Effector memory CD8-positive, alpha-beta T cell (primary cell): ENCODE measurements around the gene BCL7C.
"Not testable (repeated sequence)": the region's sequence is repeated elsewhere in the genome, so short reads cannot be mapped to it uniquely, and the experiment has no call there.

Source experiments
- ATAC-seq: fragments of 150-1000 bp; cut with Tn5 transposase; replicated peaks from 2 replicates; pipeline ENCODE4 v1.10.0; 2021; ENCODE audit warnings: mild to moderate bottlenecking, moderate library complexity
- DNase-seq, 3 experiments: peaks; one replicate each; pipeline ENCODE4 v3.0.0; 2021
- H3K27ac Mint-ChIP-seq, 2 donors: one replicate each; pipeline ENCODE4 v1.8.0; 2022; ENCODE audit warnings: mild to moderate bottlenecking in 2 of 2, mixed read lengths in 2 of 2, moderate library complexity in 2 of 2
- H3K27me3 Mint-ChIP-seq, 2 donors: one replicate each; pipeline ENCODE4 v1.8.0; 2022; ENCODE audit warnings: mixed read lengths in 2 of 2
- H3K36me3 Mint-ChIP-seq: one replicate; pipeline ENCODE4 v1.8.0; 2022; ENCODE audit warnings: mild to moderate bottlenecking, moderate library complexity, mixed read lengths; ENCODE audit not compliant: insufficient read depth
- H3K4me1 Mint-ChIP-seq, 2 donors: one replicate each; pipeline ENCODE4 v1.8.0; 2022; ENCODE audit warnings: low read depth in 2 of 2, mixed read lengths in 2 of 2
- H3K4me3 Mint-ChIP-seq, 2 donors: one replicate each; pipeline ENCODE4 v1.8.0; 2022; ENCODE audit warnings: mild to moderate bottlenecking in 2 of 2, mixed read lengths in 2 of 2, moderate library complexity in 2 of 2
- H3K9me3 Mint-ChIP-seq, 2 donors: one replicate each; pipeline ENCODE4 v1.8.0; 2022; ENCODE audit warnings: mixed read lengths in 2 of 2

The BCL7C gene

DNA sequence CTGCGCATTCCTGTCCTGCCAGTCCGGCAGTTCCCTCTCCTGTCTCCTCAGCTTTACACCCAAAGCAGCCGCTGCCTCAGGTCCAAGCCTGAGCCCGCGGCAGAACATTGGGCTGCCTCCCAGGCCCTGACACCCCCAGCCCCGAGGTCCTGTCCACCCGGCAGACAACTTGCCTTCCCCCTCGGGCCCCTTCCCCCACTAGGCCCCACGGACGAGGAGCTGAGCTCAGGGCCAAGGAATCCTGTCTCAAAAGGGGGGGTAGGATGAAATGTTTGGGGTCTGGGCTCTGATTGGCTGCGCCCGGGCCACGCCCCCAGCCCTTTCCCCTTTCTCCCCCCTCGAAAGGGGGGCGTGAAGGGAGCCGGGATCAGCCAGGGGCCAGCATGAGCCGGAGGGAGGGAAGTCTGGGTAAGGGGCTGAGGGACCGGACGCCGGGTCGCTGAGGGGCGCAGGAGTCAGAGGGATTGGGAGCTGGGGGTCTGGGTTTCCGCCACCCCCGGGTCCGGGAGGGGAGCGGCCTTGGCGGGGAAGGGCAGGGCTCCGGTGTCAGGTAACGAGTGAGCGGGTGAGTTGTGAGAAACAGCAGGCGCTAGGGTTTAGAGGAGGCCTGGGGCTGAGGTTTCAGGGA lies 2.5 kb upstream of the BCL7C start, which contains the start of gene CTF1:
Gene CTF1 (plus strand): TSS at position 354 of the 628 bp plus-strand sequence. CDS start 30 bp downstream, at position 384.
- Mint-ChIP-seq H3K27ac (peak within 1 kb of the TSS; percentile 46 to 84), H3K27me3 (no peaks in the 10 kb centered on the region), H3K9me3 (no peaks in the 10 kb centered on the region), H3K4me1 (peaks cover 27 to 34% of the 10 kb centered on the region in 2 donors), H3K4me3 (peak within 1 kb of the TSS; percentile 47 to 50), H3K36me3 (peaks cover 13% of the 10 kb centered on the region)
- DNase-seq (no peak), ATAC-seq (no peak)

GRCh38 chr16:30895627-30896260 lies 1.9 kb upstream of the BCL7C start:
- peak overlapping the region in 1 of 2 donors; percentile 2 for H3K4me3 Mint-ChIP-seq
- no peak for ATAC-seq
- no peak for DNase-seq
- no peaks in the 10 kb centered on the region for H3K27me3 Mint-ChIP-seq
- peak overlapping the region; percentile 0 to 49 for H3K27ac Mint-ChIP-seq
- peaks cover 20% of the 10 kb centered on the region for H3K36me3 Mint-ChIP-seq
- H3K9me3 Mint-ChIP-seq = no peaks in the 10 kb centered on the region
- peaks cover 21 to 29% of the 10 kb centered on the region in 2 donors for H3K4me1 Mint-ChIP-seq

DNA sequence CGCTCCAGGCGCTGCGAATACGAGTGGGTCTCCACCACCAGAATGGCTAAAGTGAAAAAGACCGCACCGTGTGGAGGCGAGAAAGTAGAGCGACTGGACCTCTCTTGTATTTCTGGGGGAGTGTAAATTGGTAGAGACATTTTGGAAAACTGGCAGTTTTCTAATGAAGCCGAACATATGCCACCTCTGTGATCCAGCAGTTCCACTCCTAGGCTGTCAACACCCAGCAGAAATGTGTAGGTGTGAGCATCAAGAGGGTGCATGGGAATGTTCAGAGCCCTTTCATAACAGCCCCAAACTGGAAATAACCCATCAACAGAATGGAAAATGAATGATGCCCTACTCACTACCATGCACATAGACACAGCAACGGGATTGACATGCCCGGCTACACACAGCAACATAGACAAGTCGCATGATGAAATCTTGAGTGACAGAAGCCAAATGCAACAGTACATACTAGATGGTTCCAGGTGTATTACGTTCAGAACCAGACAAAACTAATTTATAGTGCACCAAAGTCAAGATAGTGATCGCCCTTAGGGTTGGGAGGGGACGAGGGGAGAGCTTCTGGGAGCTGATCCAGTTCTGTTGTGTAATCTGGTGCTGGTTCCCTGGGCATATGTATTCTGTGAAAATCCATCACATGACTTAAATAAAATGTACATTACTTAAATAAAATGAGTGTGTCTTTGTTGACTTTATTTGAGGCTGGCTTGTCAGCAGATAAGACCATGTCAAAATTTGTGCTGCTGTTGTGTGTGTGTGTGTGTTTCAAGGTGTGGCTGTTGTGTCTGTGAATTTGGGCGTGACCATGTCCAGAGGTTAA lies 877 bp upstream of the BCL7C start:
- H3K36me3 Mint-ChIP-seq = peaks cover 29% of the 10 kb centered on the region
- DNase-seq (no peak), ATAC-seq (no peak)
- peak overlapping the region in 1 of 2 donors; percentile 29 for H3K27ac Mint-ChIP-seq
- no peaks in the 10 kb centered on the region for H3K27me3 Mint-ChIP-seq
- peaks cover 24 to 30% of the 10 kb centered on the region in 2 donors for H3K4me1 Mint-ChIP-seq
- H3K9me3 Mint-ChIP-seq = no peaks in the 10 kb centered on the region
- H3K4me3 Mint-ChIP-seq = peak overlapping the region; percentile 67 to 83

DNA sequence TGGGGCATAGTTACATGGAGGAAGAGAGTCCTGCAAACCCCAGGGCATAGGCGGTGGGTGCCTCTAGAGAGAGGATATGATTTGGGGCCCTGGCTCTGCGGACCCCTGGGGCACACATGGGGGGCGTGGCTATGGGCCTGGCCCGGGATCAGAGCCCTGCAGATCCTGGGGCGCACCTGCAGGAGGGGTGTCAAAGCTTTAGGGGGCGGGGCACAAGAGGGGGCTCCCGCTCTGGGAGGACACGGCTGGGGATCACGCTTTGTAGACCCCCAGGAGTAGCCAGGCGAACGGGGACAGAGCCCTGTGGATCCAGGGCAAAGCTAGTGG lies 497 bp downstream of the BCL7C start:
- H3K9me3 Mint-ChIP-seq = no peaks in the 10 kb centered on the region
- H3K4me1 Mint-ChIP-seq = peaks cover 30 to 36% of the 10 kb centered on the region in 2 donors
- ATAC-seq = peak; percentile 13

DNA sequence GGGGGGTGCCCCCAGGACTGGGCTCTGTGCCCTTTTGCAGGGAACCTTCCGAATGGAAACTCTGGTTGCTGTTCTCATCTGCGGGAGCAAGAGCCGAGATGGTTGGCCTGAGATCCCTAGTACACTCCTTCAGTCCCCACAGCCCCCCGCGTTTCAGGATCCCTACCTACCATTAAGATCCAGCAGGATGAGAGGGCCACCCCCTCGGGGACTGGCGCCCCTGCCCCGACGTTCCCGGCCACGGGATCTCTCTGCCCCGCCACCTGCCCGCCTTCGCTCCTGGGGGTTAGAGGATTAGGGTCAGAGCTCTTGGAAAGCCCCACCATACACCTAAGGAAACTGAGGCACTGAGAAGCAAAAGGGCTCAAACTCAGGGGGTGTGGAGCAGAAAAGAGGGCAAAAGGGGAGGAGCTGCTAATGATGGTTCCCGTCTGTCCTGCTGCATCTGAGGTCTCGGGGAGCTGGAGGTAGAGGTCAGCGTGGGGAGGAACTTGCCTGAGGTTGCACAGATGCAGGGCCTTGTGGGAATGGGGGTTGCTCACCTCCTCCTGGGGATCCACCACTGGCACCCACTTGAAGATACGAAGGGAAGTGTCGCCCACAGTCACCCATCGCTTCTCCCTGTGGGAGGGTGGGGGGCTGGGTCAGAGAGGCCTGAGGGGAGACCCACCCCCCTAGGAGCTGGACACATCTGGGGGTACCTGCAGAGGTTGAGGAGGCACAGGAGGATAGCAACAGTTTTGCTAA lies 1.0 kb downstream of the BCL7C start:
- H3K27me3 Mint-ChIP-seq = no peaks in the 10 kb centered on the region
- H3K4me1 Mint-ChIP-seq = peaks cover 30 to 36% of the 10 kb centered on the region in 2 donors
- DNase-seq = no peak
- no peak for ATAC-seq
- H3K27ac Mint-ChIP-seq = peak overlapping the region; percentile 28 to 90
- H3K4me3 Mint-ChIP-seq = peak overlapping the region; percentile 83 to 88
- no peaks in the 10 kb centered on the region for H3K9me3 Mint-ChIP-seq
- peaks cover 47% of the 10 kb centered on the region for H3K36me3 Mint-ChIP-seq

More for the DNA sequence above, 497 bp downstream of the BCL7C start:
- Mint-ChIP-seq H3K27me3 (no peaks in the 10 kb centered on the region), H3K36me3 (peaks cover 41% of the 10 kb centered on the region), H3K4me3 (peak overlapping the region; percentile 83 to 88), H3K27ac (peak overlapping the region; percentile 28 to 90)
- DNase-seq = no peak

DNA sequence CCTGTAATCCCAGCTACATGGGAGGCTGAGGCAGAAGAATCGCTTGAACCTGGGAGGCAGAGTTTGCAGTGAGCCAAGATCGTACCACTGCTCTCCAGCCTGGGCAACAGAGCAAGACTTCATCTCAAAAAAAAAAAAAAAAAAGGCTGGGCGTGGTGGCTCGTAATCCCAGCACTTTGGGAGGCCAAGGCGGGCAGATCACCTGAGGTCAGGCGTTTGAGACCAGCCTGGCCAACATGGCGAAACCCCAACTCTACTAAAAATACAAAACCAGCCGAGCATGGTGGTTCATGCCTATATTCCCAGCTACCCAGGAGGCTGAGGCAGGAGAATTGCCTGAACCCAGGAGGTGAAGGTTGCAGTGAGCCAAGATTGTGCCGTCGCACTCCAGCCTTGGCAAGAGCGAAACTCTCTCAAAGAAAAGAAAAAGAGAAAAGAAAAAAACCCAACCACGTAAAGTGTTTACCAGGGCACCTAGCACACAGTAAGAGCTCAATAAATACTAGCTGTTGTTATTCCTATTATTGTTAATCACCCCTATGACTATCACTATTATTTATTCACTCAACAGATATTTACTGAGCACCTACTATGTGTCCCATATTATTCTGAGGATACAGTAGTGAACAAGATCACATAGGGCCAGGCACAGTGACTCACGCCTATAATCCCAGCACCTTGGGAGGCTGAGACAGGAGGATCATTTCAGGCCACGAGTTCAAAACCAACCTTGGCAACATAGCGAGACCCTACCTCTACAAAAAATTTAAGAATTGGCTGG lies 2.6 kb downstream of the BCL7C start:
- not testable (repeated sequence) for H3K9me3 Mint-ChIP-seq, H3K27me3 Mint-ChIP-seq, H3K27ac Mint-ChIP-seq, ATAC-seq, DNase-seq
- Mint-ChIP-seq H3K36me3 (peaks cover 49% of the 10 kb centered on the region), H3K4me1 (peaks cover 24 to 32% of the 10 kb centered on the region in 2 donors), H3K4me3 (peak overlapping the region in 1 of 2 donors; percentile 83)

DNA sequence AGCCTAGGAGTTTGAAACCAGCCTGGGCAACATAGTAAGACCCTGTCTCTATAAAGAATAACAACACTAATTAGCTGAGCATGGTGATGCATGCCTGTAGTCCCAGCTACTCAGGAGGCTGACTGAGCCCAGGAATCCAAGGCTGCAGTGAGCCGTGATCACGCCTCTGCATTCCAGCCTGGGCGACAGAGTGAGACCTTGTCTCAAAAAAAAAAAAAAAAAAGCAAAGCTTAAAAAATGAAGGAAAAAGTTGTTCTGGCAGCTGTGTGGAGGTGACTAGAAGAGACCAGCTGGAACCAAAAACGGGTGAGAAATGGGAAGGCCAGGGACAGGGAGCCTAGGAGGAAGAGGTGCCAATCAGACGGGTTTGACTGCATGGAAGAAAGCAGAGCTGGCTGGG lies 4.2 kb downstream of the BCL7C start:
- Mint-ChIP-seq H3K36me3 (peaks cover 52% of the 10 kb centered on the region), H3K4me3 (no peak overlapping the region), H3K9me3 (no peaks in the 10 kb centered on the region), H3K4me1 (peaks cover 21 to 29% of the 10 kb centered on the region in 2 donors), H3K27ac (no peak overlapping the region), H3K27me3 (no peaks in the 10 kb centered on the region)
- ATAC-seq = no peak
- DNase-seq = no peak

DNA sequence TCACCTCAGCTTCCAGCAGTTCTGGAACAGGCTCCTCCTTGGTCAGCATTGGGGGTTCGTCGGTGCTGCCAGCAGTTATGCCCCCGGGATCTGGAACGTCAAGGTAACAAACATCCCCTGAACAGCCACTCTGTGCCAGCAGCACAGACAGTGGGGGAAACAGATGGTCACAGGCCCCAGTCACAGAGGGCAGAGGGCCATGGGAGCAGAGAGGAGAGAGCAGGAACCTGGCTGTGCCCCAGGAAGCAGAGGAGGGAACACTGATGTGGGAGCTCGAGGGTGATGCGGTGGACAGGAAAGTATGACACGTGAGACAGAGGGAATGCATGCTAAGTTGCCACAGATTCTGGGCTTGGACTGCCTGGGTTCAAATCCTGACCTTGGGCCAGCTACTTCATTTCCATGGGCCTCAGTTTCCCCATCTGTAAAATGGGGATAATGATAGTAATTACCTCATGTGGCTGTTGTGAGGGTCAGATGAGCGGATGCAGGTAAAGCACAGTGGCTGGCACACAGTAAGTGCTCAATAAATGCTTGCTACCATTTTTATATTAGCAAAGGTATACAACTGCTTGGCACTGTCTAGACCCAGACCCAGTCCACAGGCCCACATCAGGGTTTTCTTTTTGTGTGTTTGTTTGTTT lies 4.9 kb downstream of the BCL7C start:
- Mint-ChIP-seq H3K4me3 (no peak overlapping the region), H3K36me3 (peaks cover 52% of the 10 kb centered on the region)

DNA sequence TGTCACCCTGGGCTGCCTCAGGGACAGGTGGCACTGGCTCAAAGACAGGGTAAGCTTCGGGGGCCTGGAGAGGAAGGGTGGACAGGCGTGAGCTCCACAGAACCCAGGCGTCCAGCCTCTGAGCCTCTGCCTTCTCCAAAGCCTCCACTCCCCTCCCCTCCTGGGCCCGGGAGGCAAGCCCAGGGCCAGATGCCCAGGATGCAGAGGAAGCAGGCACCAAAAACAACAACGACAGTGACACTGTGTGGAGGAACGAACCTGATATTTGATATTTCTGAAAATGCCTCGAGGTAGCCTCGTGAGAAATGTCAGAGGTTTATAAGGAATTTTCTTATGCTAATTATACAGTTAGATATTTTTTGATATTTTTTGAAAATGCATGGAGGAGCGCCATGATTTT lies 6.0 kb downstream of the BCL7C start:
- Mint-ChIP-seq H3K4me1 (peaks cover 16 to 26% of the 10 kb centered on the region in 2 donors), H3K27me3 (no peaks in the 10 kb centered on the region), H3K27ac (peak overlapping the region in 1 of 2 donors; percentile 16), H3K36me3 (peaks cover 52% of the 10 kb centered on the region), H3K9me3 (no peaks in the 10 kb centered on the region), H3K4me3 (no peak overlapping the region)
- ATAC-seq (no peak), DNase-seq (no peak)

More for the DNA sequence above, 4.9 kb downstream of the BCL7C start:
- H3K27me3 Mint-ChIP-seq = no peaks in the 10 kb centered on the region
- peak overlapping the region in 1 of 2 donors; percentile 74 for H3K27ac Mint-ChIP-seq
- no peak for ATAC-seq
- no peaks in the 10 kb centered on the region for H3K9me3 Mint-ChIP-seq
- H3K4me1 Mint-ChIP-seq = peaks cover 21 to 30% of the 10 kb centered on the region in 2 donors
- DNase-seq = no peak

DNA sequence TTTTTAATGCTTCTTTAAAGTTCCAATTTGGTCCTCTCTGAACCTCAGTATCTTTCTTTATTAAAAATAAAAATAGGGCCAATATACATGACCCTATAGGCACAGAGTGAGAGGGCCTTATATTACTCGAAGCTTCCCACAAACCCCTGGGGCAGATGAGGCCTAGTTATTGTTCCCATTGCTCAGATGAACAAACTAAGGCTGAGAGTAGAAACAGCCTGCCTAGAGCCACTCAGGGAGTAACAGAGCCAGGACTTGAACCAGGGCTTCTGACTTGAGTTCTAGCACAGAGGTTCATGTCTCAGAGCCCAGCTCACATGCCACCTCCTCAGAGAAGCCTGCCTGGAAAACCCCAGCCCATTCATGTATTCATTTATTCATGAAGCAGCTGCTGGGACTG lies 7.7 kb downstream of the BCL7C start:
- H3K36me3 Mint-ChIP-seq = peaks cover 42% of the 10 kb centered on the region
- peaks cover 23 to 30% of the 10 kb centered on the region in 2 donors for H3K4me1 Mint-ChIP-seq
- no peak overlapping the region for H3K4me3 Mint-ChIP-seq
- H3K9me3 Mint-ChIP-seq = no peaks in the 10 kb centered on the region
- H3K27ac Mint-ChIP-seq = peak overlapping the region; percentile 80 to 83
- no peak for ATAC-seq
- no peak for DNase-seq
- no peaks in the 10 kb centered on the region for H3K27me3 Mint-ChIP-seq

- no peak for ATAC-seq
- peaks cover 23 to 30% of the 10 kb centered on the region in 2 donors for H3K4me1 Mint-ChIP-seq
- H3K27me3 Mint-ChIP-seq = no peaks in the 10 kb centered on the region
- DNase-seq = no peak
- peak overlapping the region; percentile 19 to 80 for H3K27ac Mint-ChIP-seq
- peaks cover 40% of the 10 kb centered on the region for H3K36me3 Mint-ChIP-seq
- no peak overlapping the region for H3K4me3 Mint-ChIP-seq
- H3K9me3 Mint-ChIP-seq = no peaks in the 10 kb centered on the region
These were observed 8.7 kb downstream of the BCL7C start for GRCh38 chr16:30885196-30885595.

DNA sequence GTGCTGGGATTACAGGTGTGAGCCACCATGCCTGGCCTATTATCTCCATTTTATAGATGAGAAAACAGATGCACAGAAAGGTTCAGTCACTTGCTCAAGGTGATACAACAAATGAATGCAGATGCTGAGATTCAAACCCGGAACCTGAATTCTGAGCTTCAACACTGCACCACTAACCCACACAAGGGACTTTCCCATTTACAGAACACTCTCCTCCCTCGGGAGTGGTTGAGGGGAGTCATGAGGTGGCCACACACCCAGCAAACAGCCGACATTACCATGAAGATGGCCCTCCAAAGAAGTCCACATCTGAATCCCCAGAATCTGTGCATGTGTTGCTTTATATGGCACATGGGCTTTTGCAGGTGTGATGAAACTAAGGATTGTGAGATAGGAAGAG lies 9.1 kb downstream of the BCL7C start:
- Mint-ChIP-seq H3K27me3 (no peaks in the 10 kb centered on the region), H3K9me3 (no peaks in the 10 kb centered on the region), H3K4me1 (peaks cover 21 to 32% of the 10 kb centered on the region in 2 donors), H3K36me3 (peaks cover 39% of the 10 kb centered on the region), H3K27ac (peak overlapping the region; percentile 19 to 53), H3K4me3 (no peak overlapping the region)
- ATAC-seq (peak; percentile 62), DNase-seq (no peak)
